Measurements from ENCODE around the gene CHRNB2.

The CHRNB2 gene

DNA sequence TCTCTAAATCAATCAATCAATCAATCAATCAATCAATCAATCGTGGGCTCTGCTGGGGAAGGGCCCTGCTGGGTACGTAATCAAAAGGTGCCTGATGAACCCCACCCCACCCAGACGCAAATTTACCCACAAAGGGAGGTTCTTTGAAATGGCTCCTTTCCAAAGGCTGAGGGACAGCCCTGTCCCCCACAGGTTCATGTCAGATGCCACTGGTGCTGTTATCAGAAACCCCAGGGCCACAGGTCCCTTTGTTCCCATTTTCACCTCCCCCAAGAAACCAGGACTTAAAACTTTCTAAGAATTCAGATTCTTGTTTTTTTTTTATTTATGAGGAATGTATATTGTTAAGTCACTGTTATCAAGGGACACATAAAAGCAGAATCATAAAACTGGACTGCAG is 14.2 kb downstream of the CHRNB2 start:
- no peak for DNase-seq

DNA sequence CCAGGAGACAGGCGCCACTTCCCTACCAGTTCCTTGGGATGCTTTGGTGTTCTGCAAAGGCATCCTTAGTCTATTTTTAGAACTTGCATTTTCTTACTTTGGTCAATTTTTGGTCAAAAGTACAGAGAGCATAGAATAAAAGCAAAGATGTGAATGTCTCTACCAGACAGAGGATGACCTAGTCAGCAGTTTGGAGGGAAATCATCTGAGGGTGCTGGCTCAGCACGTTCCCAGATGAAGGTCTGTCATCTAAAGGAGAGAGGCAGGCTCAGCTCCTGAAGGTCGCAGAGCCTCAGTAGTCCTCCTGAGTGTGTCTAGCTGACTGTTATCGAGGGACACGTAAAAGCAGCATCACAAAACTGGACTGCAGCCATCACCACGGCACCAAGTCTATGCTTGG is 15.3 kb downstream of the CHRNB2 start:
- no peak for DNase-seq

DNA sequence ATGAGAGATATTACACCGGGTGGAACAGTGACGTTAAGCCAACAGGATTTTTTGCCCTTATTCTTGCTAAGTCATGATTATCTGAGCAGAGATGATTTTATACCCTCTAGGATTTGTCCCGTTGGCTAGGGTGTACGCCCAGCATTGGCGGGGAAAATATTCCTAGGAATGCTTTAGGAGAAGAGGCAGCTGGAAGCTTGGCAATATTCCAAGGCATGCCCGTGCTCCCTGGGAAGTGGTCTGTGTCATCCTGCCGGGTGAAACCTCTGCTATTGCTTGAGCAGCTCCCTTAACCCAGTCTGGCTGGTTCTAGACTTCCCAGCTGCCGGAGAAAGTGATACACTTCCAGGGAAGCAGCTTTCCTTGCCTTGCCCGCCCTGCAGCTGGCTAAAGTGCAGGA is 16.2 kb downstream of the CHRNB2 start:
- DNase-seq = no peak

DNA sequence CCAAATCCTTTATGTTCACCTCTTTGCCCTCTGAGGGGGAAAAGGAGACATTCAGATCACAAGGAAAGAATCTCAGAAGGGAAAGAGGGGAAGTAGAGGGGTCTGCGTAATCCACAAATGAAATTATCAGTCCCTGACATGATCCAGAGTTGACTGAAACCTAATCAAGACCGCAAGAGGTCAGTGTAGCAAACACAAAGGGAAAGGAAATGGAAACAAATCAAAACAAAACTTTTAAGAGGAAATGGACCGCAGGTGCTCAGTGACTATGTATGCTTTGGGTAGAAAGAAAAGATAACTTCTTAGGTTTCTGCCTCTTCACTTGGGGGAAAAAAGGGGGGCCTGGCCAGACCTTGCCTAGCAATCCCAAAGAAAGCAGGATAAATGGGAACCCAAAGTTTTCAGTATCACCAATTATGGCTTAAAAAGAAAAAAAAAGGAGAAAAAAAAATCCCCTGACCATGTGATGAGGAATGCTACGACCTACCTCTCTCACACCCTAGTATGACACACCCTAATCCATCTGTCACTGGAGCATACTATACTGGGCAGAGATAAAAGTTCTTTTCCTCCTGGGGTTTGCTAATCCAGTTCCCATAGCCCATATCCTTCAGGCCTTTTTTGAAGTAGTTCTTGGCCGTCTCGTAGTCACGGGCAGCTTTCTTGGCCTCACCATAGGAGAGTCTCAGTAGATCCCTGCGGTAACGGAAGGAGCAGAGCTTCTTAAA is 16.9 kb downstream of the CHRNB2 start:
- DNase-seq = no peak

DNA sequence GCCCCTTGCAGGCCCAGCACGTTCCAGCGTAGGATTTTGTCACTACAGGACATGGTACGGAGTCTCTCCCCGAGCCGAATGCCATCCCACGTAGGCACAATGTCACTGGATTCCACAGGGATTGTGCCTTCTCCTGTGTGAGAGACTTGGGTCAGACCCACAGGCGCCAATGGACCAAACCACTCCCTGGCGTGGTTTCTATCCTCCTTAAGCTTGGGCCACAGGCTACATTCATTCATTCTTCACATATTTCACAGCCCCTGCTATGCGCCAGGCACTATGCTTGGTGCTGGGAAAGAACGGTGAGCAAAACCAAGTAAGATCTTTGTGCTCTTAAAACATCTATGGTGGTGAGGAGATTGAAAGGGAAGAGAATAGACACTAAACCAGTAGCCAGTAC is 18.7 kb downstream of the CHRNB2 start:
- DNase-seq = no peak

DNA sequence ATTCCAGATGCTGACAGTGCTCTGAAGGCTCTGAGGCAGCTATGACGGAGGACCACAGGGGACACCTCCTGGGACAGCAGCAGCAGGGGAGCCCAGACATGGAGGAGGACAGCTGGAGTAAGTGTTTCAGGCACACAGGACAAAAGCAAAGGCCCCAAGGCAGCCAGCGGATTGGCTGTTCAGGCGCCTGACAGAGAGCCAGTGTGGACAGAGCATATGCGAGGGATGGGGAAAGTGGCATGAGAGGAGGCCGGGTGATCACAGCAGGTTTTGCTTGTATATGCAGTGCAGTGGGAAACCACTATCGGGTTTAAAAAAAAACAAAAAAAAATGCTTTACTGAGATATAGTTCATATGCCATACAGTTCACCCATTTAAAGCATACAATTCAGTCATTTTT is 19.1 kb downstream of the CHRNB2 start:
- no peak for DNase-seq

DNA sequence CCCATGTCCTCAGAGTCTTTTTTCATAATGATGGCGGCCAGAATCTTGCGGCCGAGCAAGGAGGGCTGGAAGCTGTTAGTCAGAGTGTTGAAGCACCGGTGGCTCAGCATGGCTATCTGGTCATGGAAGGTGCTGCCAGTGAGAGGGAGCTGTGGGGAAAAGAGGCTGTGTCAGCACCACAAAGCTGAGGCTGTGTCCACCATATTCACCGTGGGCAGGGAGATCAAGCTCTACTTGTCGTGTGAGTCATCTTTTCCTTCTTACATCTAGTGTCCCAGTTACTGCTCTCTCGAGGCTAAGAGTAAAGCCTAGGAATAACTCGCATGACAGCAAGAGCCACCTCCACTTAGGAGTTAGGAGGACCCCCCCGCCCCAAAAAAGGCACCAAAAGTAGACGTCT is 22.2 kb downstream of the CHRNB2 start:
- no peak for DNase-seq

DNA sequence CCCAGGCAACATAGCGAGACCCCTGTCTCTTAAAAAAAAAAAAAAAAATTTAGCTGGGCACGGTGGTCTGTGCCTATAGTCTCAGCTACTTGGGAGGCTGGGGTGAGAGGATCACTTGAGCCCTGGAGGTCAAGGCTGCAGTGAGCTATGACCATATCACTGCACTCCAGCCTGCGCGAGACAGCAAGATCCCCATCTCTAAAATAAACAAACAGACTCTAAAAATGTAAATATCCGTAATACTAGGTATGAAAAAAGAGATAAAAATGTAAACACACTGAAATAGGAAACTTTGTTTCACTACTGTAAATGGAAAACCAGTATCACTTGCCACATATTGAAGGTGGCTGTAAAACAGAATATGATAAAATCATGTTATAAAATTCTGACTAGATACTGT is 23.2 kb downstream of the CHRNB2 start:
- DNase-seq = no peak

DNA sequence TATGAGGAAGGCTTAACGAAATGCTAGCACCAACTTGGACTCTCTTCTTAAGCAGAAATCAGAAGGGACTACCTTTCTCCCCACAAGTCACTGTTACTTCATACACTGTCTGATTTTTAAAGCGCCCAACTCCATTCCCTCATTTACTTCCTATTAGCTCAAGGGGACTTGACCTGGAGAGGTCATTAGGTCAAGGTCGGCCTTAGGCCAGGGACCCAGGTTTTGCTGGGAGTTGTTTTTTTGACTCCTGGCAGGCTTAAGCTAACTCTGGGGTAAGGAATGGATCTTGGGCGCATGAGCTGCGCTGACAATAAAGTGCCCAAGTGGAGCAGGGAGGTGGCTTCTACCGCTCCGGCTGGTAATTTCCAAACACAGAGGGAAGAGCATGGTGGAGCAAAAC is 23.6 kb downstream of the CHRNB2 start:
- no peak for DNase-seq

DNA sequence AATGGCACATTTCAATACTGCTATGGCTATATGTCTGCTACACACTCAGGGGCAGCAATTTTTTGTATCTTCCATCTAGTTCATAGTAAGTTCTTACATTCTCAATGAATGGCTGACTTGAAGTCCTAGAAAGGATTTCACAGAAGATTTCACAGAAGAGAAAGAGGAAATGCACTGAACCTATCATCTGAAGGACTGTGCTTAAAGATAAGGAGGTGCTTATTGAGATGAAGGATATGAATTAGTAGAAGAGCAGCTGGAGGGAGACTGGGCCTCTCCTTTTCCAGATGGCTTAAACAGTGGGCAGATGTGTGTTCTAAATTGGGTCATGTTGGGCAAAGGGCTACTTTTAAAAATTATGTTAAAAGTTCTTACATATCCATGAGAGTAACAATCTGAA is 25.8 kb downstream of the CHRNB2 start:
- DNase-seq = no peak

DNA sequence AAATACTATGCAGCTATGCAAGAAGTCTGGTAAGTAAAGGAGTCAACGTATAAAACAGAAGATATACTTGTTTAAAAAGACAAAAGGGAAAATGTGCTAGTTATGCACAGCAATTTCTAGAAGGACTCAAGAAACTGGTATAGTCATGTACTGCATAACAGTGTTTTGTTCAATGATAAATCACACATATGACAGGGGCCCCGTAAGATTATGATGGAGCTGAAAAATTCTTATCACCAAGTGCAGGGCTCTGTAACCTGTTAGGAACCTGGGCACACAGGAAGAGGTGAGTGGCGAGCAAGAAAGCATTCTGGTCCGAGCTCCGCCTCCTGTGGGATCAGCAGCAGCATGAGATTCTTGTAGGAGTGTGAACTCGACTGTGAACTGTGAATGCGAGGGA is 27.2 kb downstream of the CHRNB2 start:
- no peak for DNase-seq

DNA sequence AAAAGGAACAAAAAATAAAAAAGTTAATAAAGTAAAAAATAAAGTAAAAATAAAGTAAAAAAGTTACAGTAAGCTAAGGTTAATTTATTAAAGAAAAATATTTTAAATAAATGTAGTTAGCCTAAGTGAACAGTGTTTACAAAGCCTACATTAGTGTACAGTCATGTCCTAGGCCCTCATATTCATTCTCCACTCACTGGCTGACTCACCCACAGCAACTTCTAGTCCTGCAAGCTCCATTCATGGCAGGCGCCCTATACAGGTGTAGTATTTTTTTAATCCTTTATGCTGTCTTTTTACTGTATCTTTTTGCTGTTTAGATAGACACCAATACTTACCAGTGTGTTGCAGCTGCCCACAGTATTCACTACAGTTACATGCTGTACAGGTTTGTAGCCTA is 28.0 kb downstream of the CHRNB2 start:
- no peak for DNase-seq

DNA sequence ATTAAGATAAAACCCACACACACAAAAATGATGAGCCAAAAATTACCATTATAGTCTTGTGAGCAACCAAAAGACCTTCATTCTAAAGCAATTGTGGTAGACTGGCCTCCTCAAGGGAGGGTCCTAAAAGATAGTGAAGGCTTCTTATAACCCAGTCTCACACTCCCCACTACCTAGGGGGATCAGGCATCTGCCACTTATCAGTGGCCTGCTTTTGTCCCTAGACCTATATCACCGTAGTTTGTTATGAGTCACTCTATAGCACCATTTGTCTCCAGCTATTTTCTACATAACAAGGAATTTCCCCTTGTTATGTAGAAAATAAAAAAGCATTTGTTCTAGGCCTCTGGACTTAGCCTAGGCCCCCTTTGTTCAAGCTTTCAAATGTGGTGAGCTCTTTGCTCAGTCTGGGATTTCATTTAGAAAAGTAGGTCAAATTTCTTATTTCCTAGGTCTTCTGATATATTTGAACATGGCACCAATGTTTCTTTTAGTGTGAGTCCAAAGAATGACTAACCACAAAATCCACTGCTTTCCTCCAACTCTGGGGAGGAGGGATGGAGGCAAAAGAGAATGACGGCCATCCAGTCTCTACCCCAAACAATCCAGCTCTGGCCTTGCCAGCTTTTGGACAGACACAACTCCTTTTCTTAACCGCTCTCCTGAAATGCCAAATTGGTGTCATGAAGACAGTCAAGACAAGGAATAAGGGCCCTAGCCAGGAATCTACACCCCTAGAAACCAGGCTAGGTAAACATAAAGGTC is 31.5 kb downstream of the CHRNB2 start:
- DNase-seq = no peak

DNA sequence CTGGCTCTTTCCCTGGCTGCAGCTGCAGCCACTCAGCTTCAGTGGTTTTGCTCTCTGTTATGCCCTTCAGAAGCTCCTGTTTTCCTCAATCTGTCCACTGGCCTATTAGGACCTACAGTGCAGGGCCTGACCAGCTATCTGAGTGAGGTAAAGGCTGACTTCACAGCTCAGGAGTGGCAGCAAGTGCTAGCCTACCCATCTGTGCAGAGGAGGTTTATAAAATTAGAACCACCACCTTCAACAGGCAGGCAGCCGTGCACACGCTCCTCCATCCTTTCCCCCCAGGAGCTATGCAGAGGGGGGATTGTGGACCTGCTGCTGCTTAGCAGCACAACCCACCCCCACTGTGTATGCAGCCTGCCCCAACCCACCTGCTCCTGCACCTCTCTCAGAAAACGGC is 32.1 kb downstream of the CHRNB2 start:
- no peak for DNase-seq

DNA sequence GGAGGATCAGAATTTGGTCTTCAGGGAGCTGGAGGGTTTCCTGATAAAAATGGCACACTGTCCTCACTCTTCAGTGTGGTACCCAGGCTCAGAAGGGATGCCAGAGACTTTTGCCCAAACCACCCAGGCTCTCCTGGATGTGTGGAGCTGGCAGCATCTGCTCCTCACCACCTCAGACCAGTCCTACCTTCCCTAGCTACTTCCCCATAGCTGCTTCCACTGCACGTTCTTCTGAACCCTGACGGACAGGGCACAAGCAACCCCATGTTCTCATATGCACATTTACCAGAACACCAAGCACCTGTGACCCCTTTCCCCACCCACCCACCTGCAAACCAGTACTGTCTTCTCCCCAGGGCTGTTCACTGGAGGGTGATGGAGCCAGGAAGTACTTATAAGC is 35.7 kb downstream of the CHRNB2 start:
- DNase-seq = no peak

DNA sequence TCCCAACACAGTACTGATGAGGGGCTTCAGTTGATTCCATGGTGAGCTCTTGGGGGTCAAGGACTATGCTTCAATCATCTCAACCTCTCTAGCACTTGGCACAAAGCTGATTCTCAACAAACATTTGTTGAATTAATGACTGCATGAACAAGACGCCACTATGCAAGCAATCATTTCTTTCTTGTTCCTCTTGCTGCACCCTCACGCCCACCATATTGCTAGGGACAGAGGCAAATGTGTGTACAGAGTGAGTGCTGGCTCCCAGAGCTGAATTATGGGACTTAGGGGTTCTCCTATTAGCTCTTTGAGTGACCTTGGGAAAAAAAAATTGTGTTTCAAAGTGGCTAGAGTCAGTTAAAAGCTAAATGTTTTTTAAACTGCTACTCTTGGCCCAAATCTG is 38.0 kb downstream of the CHRNB2 start:
- DNase-seq = no peak

DNA sequence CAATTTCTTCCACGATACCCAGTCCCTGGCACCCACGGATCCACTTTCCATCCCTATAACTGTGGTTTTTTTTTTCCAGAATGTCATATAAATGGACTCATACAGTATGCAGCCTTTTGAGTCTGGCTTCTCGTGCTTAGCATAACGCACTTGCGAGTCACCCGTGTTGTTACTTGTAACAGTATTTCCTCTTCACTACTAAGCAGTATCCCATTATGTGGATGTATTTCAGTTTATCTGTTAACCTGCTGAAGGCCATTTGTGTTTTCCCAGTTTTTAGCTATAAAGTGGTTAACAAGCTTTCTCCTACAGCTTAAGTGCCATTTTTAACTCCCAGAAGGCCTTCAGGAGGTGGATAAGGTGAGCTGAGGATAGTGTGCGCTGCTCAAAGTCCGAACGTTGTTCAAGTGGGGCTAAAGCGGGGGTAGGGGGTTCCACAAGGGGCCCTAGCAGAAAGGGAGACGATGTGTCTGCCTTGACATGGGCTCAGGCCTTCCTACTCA is 39.6 kb downstream of the CHRNB2 start:
- DNase-seq = peak; percentile 16

DNA sequence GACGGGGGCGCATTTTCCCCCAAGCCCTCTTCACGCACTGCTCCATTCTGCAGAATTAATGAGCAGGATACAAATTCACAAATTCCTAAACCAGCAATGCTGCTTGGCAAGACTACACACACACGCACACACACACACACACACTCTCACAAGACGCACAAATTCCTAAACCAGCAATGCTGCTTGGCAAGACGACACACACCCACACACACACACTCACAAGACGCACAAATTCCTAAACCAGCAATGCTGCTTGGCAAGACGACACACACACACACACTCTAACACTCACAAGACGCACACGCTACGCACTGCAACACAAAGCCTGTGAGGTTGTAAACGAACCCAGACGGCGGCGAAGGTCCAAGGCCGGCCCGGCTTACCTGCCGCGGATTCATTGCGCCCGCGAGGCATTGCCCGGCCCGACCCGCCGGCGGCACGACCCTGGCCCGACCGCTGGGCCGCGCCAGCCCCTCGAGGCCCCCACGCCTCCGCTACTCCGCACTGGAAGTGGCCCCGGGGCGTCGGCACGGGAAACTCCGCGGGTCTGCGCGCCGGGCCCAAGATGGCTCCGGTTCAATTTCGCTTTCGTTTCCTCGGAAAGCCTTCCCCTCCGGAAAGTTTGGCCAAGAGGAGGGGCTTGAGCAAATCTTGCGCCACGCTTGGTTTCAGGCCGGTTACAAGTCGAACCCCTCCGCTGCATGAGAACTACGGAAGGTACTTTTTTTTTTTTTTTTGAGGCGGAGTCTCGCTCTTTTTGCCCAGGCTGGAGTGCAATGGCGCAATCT is 40.2 kb downstream of the CHRNB2 start, which contains the start of gene ADAR:
Gene ADAR, minus strand, starts transcription at position 578 of the 788 bp plus-strand sequence. Its CDS starts 180 bp downstream, at position 398.
- DNase-seq = peak; percentile 93

DNA sequence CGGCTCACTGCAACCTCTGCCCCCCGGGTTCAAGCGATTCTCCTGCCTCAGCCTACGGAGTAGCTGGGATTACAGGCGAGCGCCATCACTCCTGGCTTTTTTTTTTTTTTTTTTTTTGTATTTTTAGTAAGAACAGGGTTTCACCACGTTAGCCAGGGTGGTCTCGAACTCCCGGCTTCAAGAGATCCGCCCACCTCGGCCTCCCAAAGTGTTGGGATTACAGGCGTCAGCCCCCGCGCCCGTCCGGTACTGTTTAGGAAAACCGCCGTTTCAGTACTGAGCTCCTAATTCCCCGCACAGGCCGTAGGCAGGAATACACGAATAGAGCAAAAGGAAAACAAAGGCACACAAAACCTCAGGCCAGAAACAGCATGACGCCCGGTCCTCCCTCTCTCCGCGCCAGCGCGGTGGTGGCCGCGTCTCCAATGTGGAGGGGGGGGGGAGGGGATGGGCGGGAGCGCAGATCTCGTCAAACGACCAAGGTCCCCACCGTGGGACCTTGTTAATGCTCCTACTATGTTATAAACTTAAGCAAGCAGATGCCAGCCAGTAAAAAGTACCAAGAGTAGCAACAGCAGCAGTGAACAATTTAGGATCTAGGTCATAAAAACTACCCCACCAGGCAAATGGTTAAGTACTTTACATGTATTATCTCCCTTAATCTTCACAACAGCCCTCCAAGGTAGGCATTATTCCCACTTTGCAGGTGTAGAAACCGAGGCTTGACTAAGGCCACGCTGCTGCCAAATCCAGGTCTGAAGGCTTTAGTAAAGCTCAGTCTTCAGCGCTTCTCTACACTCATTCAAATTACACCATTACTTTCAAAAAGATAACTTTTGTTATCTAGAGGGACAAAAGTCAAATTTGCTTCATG is 41.1 kb downstream of the CHRNB2 start:
- peak; percentile 40 for DNase-seq

DNA sequence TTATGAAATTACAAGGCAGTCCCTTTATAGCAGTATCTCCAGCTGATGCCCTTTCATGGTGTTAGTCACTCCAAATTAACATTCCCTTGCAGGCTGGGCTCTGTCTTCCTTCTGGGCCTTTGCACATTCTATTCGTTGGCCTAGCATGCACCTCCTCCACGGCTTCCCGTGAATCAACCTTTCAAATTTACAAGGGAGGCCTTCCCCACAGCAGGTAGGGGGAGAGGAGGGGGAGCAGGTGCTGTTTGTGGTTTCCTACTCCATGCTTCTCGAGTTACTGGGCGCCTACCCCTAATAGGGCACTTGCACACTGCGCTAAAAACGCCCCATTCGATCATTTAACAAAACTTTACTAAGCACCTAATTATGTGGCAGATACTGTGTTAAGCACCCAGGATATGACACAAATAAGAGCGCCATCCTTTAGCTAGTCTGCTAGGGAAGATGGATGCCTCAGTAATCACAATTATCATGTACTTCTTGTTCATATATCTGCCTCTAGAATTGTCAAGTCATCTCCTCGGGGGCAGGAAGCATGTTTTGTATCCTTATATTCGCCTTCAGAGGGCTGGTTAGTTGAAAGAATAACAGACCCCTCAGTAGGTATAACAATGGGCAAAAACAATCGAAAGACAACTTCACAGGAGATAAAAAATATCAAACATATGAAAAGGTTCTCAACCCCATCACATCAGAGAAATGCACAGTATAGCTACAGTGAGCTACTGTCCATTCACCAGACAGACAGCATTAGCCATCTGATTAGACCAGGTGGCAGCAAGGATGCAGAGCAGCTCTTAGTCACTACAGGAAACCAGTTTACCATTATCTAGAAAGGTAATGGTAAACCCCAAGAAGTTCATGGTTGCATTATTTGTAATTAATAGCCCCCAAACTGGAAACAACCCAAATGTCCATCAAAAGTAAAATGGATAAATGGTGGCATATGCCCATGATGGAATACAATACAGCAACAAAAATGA is 42.1 kb downstream of the CHRNB2 start:
- DNase-seq = peak; percentile 69

Measured in central memory CD4-positive, alpha-beta T cell (primary cell).